ENCODE data around the gene LTC4S. TPM values are rescaled to one million over a fixed set of nuclear protein-coding genes. Genes with fewer than 3 reads are reported as not detected.

LTC4S gene
- total RNA-seq, 2 experiments from 2014 or later, result 5.7 to 6.3 TPM

Small RNA genes lying within 50 kb of the gene (microRNA-seq; reads per million reads assigned to microRNA genes)
- gene MIR1229, result not detected

Other genes starting within 250 kb of the LTC4S start
- gene RUFY1, start 243.4 kb upstream of the LTC4S start, total RNA-seq, result 10 to 100 TPM; 43.0 to 48.9 TPM
- 1,000 to 10,000 TPM; 1,103 to 1,162 TPM for gene HNRNPH1, start 170.3 kb upstream of the LTC4S start, total RNA-seq
- gene CBY3, start 113.0 kb upstream of the LTC4S start, total RNA-seq, result under 1 TPM in 1 of 2 experiments, not detected in 1; 0.40 TPM
- 100 to 1,000 TPM; 255 to 294 TPM for gene CANX, start 95.0 kb upstream of the LTC4S start, total RNA-seq
- gene MAML1, start 61.2 kb upstream of the LTC4S start, total RNA-seq, result 10 to 100 TPM; 38.5 TPM
- gene MGAT4B, start 12.9 kb downstream of the LTC4S start, total RNA-seq, result 100 to 1,000 TPM; 118 TPM
- gene SQSTM1, start 26.9 kb downstream of the LTC4S start, total RNA-seq, result 100 to 1,000 TPM; 196 to 216 TPM
- 10 to 100 TPM; 46.1 to 47.4 TPM for gene MRNIP, start 64.8 kb downstream of the LTC4S start, total RNA-seq
- gene TBC1D9B, start 113.9 kb downstream of the LTC4S start, total RNA-seq, result 10 to 100 TPM; 98.8 to 99.4 TPM